Muscle layer of colon (tissue), 2 donors: ENCODE measurements around the gene FOXK1.

Experiments used
- H3K27ac ChIP-seq: one replicate; pipeline ENCODE4 v1.7.0; 2013; ENCODE audit warnings: low read depth, mild to moderate bottlenecking, low read length, moderate library complexity
- H3K27me3 ChIP-seq, 2 donors: one replicate each; pipeline ENCODE4 v1.7.0; 2013; ENCODE audit warnings: low read length in 2 of 2, mild to moderate bottlenecking in 2 of 2; ENCODE audit not compliant: insufficient read depth in 2 of 2, control insufficient read depth in 1 of 2
- H3K36me3 ChIP-seq: one replicate; pipeline ENCODE4 v1.7.0; 2013; ENCODE audit warnings: mild to moderate bottlenecking, low read length; ENCODE audit not compliant: insufficient read depth
- H3K4me1 ChIP-seq: one replicate; pipeline ENCODE4 v1.7.0; 2013; ENCODE audit warnings: mild to moderate bottlenecking, low read length; ENCODE audit not compliant: insufficient read depth
- H3K4me3 ChIP-seq, 2 donors: one replicate each; pipeline ENCODE4 v1.7.0; 2013; ENCODE audit warnings: low read length in 2 of 2, low read depth in 1 of 2, mild to moderate bottlenecking in 1 of 2, moderate library complexity in 1 of 2
- H3K9ac ChIP-seq: one replicate; pipeline ENCODE4 v1.7.0; 2013; ENCODE audit warnings: low read length
- H3K9me3 ChIP-seq: one replicate; pipeline ENCODE4 v1.7.0; 2013; ENCODE audit warnings: mild to moderate bottlenecking, low read length
- donor health status: abdominal sarcoma.
- donor health status: Adenocarcinoma of cecum.

Gene FOXK1

GRCh38 chr7:4774658-4775249 lies 92.7 kb downstream of the FOXK1 start:
- no peaks in the 10 kb centered on the region for H3K9me3 ChIP-seq
- peaks cover 39% of the 10 kb centered on the region for H3K4me1 ChIP-seq
- H3K27me3 ChIP-seq: no peaks in the 10 kb centered on the region
- peak overlapping the region; percentile 81 for H3K9ac ChIP-seq
- H3K27ac ChIP-seq: peak overlapping the region; percentile 82
- peak overlapping the region; percentile 84 to 95 for H3K4me3 ChIP-seq
- peaks cover 5% of the 10 kb centered on the region for H3K36me3 ChIP-seq

- Histone ChIP-seq H3K27ac (peak within 1 kb of the TSS; percentile 82), H3K36me3 (peaks cover 5% of the 10 kb centered on the region), H3K9me3 (no peaks in the 10 kb centered on the region), H3K4me1 (peaks cover 39% of the 10 kb centered on the region), H3K27me3 (no peaks in the 10 kb centered on the region), H3K9ac (peak within 1 kb of the TSS; percentile 81), H3K4me3 (peak within 1 kb of the TSS; percentile 84 to 95)
Measured at GRCh38 chr7:4775250-4775847, 93.3 kb downstream of the FOXK1 start, which contains the start of gene AP5Z1. Gene AP5Z1 (plus strand): TSS chr7:4775623. CDS start chr7:4775716, 93 bp downstream.

GRCh38 chr7:4775848-4776623 lies 93.9 kb downstream of the FOXK1 start:
- H3K27ac ChIP-seq: peak overlapping the region; percentile 82
- H3K27me3 ChIP-seq: no peaks in the 10 kb centered on the region
- peaks cover 32% of the 10 kb centered on the region for H3K4me1 ChIP-seq
- H3K4me3 ChIP-seq: peak overlapping the region; percentile 84 to 95
- H3K9ac ChIP-seq: peak overlapping the region; percentile 77
- peaks cover 9% of the 10 kb centered on the region for H3K36me3 ChIP-seq
- no peaks in the 10 kb centered on the region for H3K9me3 ChIP-seq

GRCh38 chr7:4779118-4779517 lies 97.0 kb downstream of the FOXK1 start:
- Histone ChIP-seq H3K4me3 (no peak overlapping the region), H3K27me3 (no peaks in the 10 kb centered on the region), H3K4me1 (peaks cover 20% of the 10 kb centered on the region), H3K9me3 (no peaks in the 10 kb centered on the region), H3K9ac (no peak overlapping the region), H3K36me3 (peaks cover 31% of the 10 kb centered on the region), H3K27ac (no peak overlapping the region)

GRCh38 chr7:4781366-4782069 lies 99.4 kb downstream of the FOXK1 start:
- Histone ChIP-seq H3K36me3 (peaks cover 31% of the 10 kb centered on the region), H3K27me3 (no peaks in the 10 kb centered on the region), H3K4me3 (no peak overlapping the region), H3K9ac (no peak overlapping the region), H3K4me1 (peaks cover 11% of the 10 kb centered on the region), H3K27ac (no peak overlapping the region), H3K9me3 (no peaks in the 10 kb centered on the region)

GRCh38 chr7:4782333-4783291 lies 100.5 kb downstream of the FOXK1 start:
- no peak overlapping the region for H3K4me3 ChIP-seq
- H3K4me1 ChIP-seq: peaks cover 6% of the 10 kb centered on the region
- no peak overlapping the region for H3K9ac ChIP-seq
- no peaks in the 10 kb centered on the region for H3K27me3 ChIP-seq
- no peaks in the 10 kb centered on the region for H3K9me3 ChIP-seq
- H3K27ac ChIP-seq: no peak overlapping the region
- H3K36me3 ChIP-seq: peaks cover 31% of the 10 kb centered on the region

GRCh38 chr7:4783292-4783652 lies 101.2 kb downstream of the FOXK1 start:
- Histone ChIP-seq H3K36me3 (peaks cover 34% of the 10 kb centered on the region), H3K9me3 (no peaks in the 10 kb centered on the region), H3K9ac (no peak overlapping the region), H3K4me1 (peaks cover 2% of the 10 kb centered on the region), H3K4me3 (no peak overlapping the region), H3K27me3 (no peaks in the 10 kb centered on the region), H3K27ac (no peak overlapping the region)

GRCh38 chr7:4783762-4784351 lies 101.8 kb downstream of the FOXK1 start:
- H3K27me3 ChIP-seq: no peaks in the 10 kb centered on the region
- no peaks in the 10 kb centered on the region for H3K9me3 ChIP-seq
- H3K4me3 ChIP-seq: no peak overlapping the region
- H3K4me1 ChIP-seq: no peaks in the 10 kb centered on the region
- H3K9ac ChIP-seq: no peak overlapping the region
- peaks cover 36% of the 10 kb centered on the region for H3K36me3 ChIP-seq
- no peak overlapping the region for H3K27ac ChIP-seq

- Histone ChIP-seq H3K9me3 (no peaks in the 10 kb centered on the region), H3K4me3 (no peak overlapping the region), H3K36me3 (peaks cover 38% of the 10 kb centered on the region), H3K4me1 (no peaks in the 10 kb centered on the region), H3K27ac (no peak overlapping the region), H3K9ac (no peak overlapping the region), H3K27me3 (no peaks in the 10 kb centered on the region)
Measured at GRCh38 chr7:4784799-4785198, 102.7 kb downstream of the FOXK1 start.

- Histone ChIP-seq H3K9ac (no peak overlapping the region), H3K9me3 (no peaks in the 10 kb centered on the region)
Measured at GRCh38 chr7:4785371-4785770, 103.3 kb downstream of the FOXK1 start.

More at GRCh38 chr7:4785371-4785770, 103.3 kb downstream of the FOXK1 start:
- peaks cover 42% of the 10 kb centered on the region for H3K36me3 ChIP-seq
- no peak overlapping the region for H3K27ac ChIP-seq
- H3K4me3 ChIP-seq: no peak overlapping the region
- no peaks in the 10 kb centered on the region for H3K4me1 ChIP-seq
- no peaks in the 10 kb centered on the region for H3K27me3 ChIP-seq
